Activated CD4-positive, CD25-positive, alpha-beta regulatory T cell treated with anti-CD3 and anti-CD28 coated beads, Interleukin-2, amount 50 U/mL, for 24 hours (primary cell): ENCODE measurements around the gene MARCHF3.
"Not testable (repeated sequence)": the region's sequence is repeated elsewhere in the genome, so short reads cannot be mapped to it uniquely, and the experiment has no call there.

Experiments used
- ATAC-seq, 2 donors: fragments of 150-1000 bp; cut with Tn5 transposase; one replicate each; pipeline ENCODE4 v1.10.0; 2021; ENCODE audit warnings: mild to moderate bottlenecking in 1 of 2, moderate library complexity in 1 of 2

Gene MARCHF3

GRCh38 chr5:127046343-127047072 is 16.1 kb upstream of the MARCHF3 start:
- no peak for ATAC-seq

GRCh38 chr5:127042593-127042992 is 12.2 kb upstream of the MARCHF3 start:
- ATAC-seq: no peak

GRCh38 chr5:127041571-127041970 is 11.2 kb upstream of the MARCHF3 start:
- ATAC-seq: no peak

- no peak for ATAC-seq
Observed at GRCh38 chr5:127040796-127041520, 10.6 kb upstream of the MARCHF3 start.

GRCh38 chr5:127038550-127038949 is 8.2 kb upstream of the MARCHF3 start:
- ATAC-seq: no peak

- no peak for ATAC-seq
Observed at GRCh38 chr5:127031863-127032232, 1.5 kb upstream of the MARCHF3 start.

- ATAC-seq: peak in 1 of 2 donors; percentile 9
Observed at GRCh38 chr5:127031147-127031862, 947 bp upstream of the MARCHF3 start.

GRCh38 chr5:127029581-127030258 is 638 bp downstream of the MARCHF3 start:
- peak; percentile 11 to 33 for ATAC-seq

- ATAC-seq: no peak
Observed at GRCh38 chr5:127028822-127029457, 1.4 kb downstream of the MARCHF3 start.

- no peak for ATAC-seq
Observed at GRCh38 chr5:127027539-127027938, 2.8 kb downstream of the MARCHF3 start.

- ATAC-seq: no peak
Observed at GRCh38 chr5:127026166-127026565, 4.2 kb downstream of the MARCHF3 start.

- no peak for ATAC-seq
Observed at GRCh38 chr5:127025467-127025866, 4.9 kb downstream of the MARCHF3 start.

GRCh38 chr5:127024821-127025220 is 5.5 kb downstream of the MARCHF3 start:
- ATAC-seq: no peak

- ATAC-seq: peak; percentile 68 to 79
Observed at GRCh38 chr5:127023552-127024191, 6.7 kb downstream of the MARCHF3 start.

GRCh38 chr5:127022846-127023245 is 7.5 kb downstream of the MARCHF3 start:
- ATAC-seq: no peak

GRCh38 chr5:127019928-127020327 is 10.4 kb downstream of the MARCHF3 start:
- ATAC-seq: peak; percentile 20 to 32

- not testable (repeated sequence) for ATAC-seq
Observed at GRCh38 chr5:127016722-127017121, 13.6 kb downstream of the MARCHF3 start.

- ATAC-seq: no peak
Observed at GRCh38 chr5:127015716-127016115, 14.6 kb downstream of the MARCHF3 start.

GRCh38 chr5:127014573-127014972 is 15.8 kb downstream of the MARCHF3 start:
- no peak for ATAC-seq

GRCh38 chr5:127013407-127013806 is 17.0 kb downstream of the MARCHF3 start:
- ATAC-seq: no peak

- no peak for ATAC-seq
Observed at GRCh38 chr5:127012916-127013315, 17.4 kb downstream of the MARCHF3 start.
